ENCODE data around the gene SSNA1. TPM values are rescaled to one million over a fixed set of nuclear protein-coding genes. Genes with fewer than 3 reads are reported as not detected.

SSNA1 gene
- total and polyA plus RNA-seq, 9 of the 15 experiments (the other 6 are each of a cell fraction or from before 2014, with no cell fraction given), result 1.9 to 130 (median 57.1) TPM

GRCh38 chr9:137138722-137139467 lies 49.6 kb upstream of the SSNA1 start, which contains the start of gene GRIN1 (continued):
- TF ChIP-seq ZNF584 (CRISPR knock-in tag; IDR thresholded peaks at IDR 0.05; ENCODE audit: low read depth), result no peak
- no peak for TF ChIP-seq CHD2 (IDR thresholded peaks at IDR 0.05; ENCODE audit: low read depth, low read length)
- TF ChIP-seq PRMT5 (CRISPR knock-in tag; IDR thresholded peaks at IDR 0.05), result peak; percentile 82; the same call in 1 of the 2 replicates
- no peak for TF ChIP-seq RAD51 (IDR thresholded peaks at IDR 0.05; ENCODE audit: borderline replicate concordance, low read depth)
- TF ChIP-seq NR1H2 (CRISPR knock-in tag; IDR thresholded peaks at IDR 0.05), result no peak
- TF ChIP-seq, protein P1, sequence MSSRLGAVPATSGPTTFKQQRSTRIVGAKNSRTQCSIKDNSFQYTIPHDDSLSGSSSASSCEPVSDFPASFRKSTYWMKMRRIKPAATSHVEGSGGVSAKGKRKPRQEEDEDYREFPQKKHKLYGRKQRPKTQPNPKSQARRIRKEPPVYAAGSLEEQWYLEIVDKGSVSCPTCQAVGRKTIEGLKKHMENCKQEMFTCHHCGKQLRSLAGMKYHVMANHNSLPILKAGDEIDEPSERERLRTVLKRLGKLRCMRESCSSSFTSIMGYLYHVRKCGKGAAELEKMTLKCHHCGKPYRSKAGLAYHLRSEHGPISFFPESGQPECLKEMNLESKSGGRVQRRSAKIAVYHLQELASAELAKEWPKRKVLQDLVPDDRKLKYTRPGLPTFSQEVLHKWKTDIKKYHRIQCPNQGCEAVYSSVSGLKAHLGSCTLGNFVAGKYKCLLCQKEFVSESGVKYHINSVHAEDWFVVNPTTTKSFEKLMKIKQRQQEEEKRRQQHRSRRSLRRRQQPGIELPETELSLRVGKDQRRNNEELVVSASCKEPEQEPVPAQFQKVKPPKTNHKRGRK (tag; IDR thresholded peaks at IDR 0.05), result no peak
- TF ChIP-seq, protein P2, sequence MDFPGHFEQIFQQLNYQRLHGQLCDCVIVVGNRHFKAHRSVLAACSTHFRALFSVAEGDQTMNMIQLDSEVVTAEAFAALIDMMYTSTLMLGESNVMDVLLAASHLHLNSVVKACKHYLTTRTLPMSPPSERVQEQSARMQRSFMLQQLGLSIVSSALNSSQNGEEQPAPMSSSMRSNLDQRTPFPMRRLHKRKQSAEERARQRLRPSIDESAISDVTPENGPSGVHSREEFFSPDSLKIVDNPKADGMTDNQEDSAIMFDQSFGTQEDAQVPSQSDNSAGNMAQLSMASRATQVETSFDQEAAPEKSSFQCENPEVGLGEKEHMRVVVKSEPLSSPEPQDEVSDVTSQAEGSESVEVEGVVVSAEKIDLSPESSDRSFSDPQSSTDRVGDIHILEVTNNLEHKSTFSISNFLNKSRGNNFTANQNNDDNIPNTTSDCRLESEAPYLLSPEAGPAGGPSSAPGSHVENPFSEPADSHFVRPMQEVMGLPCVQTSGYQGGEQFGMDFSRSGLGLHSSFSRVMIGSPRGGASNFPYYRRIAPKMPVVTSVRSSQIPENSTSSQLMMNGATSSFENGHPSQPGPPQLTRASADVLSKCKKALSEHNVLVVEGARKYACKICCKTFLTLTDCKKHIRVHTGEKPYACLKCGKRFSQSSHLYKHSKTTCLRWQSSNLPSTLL (IDR thresholded peaks at IDR 0.05), result no peak
- TF ChIP-seq ZNF212 (CRISPR knock-in tag; IDR thresholded peaks at IDR 0.05), result no peak
- no peak for TF ChIP-seq DEAF1 (CRISPR knock-in tag; IDR thresholded peaks at IDR 0.05)
- TF ChIP-seq HDAC6 (IDR thresholded peaks at IDR 0.05; ENCODE audit: low read depth, low read length), result no peak
- TF ChIP-seq AFF1 (IDR thresholded peaks at IDR 0.05; ENCODE audit: low read depth in 1 of 2, partially characterized antibody in 2 of 2), result no peak
- no peak for TF ChIP-seq MECOM (CRISPR knock-in tag; IDR thresholded peaks at IDR 0.05)
